Measurements from ENCODE around the gene BABAM2. TPM values are rescaled to one million over a fixed set of nuclear protein-coding genes. Genes with fewer than 3 reads are reported as not detected.

Gene BABAM2
- total RNA-seq, 2 experiments from 2014 or later: 19.7 to 33.2 TPM

DNA sequence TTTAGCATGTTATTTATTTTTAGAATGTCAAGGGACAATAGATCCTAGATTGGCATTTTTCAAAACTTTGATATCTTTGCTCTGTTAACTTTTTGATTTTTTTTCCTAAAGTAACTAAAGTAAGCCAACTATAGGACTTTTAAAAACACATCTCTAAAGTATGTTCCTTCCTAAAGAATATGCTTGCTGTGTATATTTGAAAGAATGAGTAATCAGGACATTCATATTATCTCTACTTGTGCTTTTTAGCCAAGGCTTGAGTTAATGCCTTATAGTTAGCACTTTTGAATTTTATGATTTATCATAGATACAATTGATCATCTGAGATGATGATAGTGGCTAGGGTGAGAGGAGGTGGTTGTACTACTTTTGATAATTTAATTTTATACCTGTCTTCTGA is 93.6 kb downstream of the BABAM2 start:
- H3K27ac ChIP-seq (ENCODE audit: low read depth, low read length, poor library complexity, severe bottlenecking): no peak overlapping the region
- TF ChIP-seq EZH2phosphoT487 (IDR thresholded peaks at IDR 0.05; ENCODE audit: borderline replicate concordance, low read depth, low read length): no peak
- TF ChIP-seq, protein P1, sequence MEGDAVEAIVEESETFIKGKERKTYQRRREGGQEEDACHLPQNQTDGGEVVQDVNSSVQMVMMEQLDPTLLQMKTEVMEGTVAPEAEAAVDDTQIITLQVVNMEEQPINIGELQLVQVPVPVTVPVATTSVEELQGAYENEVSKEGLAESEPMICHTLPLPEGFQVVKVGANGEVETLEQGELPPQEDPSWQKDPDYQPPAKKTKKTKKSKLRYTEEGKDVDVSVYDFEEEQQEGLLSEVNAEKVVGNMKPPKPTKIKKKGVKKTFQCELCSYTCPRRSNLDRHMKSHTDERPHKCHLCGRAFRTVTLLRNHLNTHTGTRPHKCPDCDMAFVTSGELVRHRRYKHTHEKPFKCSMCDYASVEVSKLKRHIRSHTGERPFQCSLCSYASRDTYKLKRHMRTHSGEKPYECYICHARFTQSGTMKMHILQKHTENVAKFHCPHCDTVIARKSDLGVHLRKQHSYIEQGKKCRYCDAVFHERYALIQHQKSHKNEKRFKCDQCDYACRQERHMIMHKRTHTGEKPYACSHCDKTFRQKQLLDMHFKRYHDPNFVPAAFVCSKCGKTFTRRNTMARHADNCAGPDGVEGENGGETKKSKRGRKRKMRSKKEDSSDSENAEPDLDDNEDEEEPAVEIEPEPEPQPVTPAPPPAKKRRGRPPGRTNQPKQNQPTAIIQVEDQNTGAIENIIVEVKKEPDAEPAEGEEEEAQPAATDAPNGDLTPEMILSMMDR (conservative IDR thresholded peaks at IDR 0.05; ENCODE audit: low read length): no peak
- DNase-seq (ENCODE audit: low spot score): no peak
- no peaks in the 10 kb centered on the region for H3K79me2 ChIP-seq (ENCODE audit: insufficient read depth, low read depth, low read length)
- H4K20me1 ChIP-seq (ENCODE audit: insufficient read depth, low read length): no peaks in the 10 kb centered on the region
- H3K36me3 ChIP-seq (ENCODE audit: insufficient read depth, low read length): no peaks in the 10 kb centered on the region
- no TSS peak for BruUV-seq (replicated peaks)
- no peak overlapping the region for H2AFZ ChIP-seq (ENCODE audit: low read length)
- no peak overlapping the region for H3K4me3 ChIP-seq (ENCODE audit: low read depth, low read length, poor library complexity, severe bottlenecking)
- CTCF ChIA-PET (ENCODE audit: unreplicated experiment): no interaction called here
- H3K4me2 ChIP-seq (ENCODE audit: low read length): no peak overlapping the region
- no peaks in the 10 kb centered on the region for H3K4me1 ChIP-seq (ENCODE audit: insufficient read depth, low read length, poor library complexity, severe bottlenecking)
- H3K9me3 ChIP-seq (ENCODE audit: low read length): peaks cover 5% of the 10 kb centered on the region; the same call in 1 of the 2 replicates
- intact Hi-C loops (cut with micrococcal nuclease; ENCODE audit: unreplicated experiment): no loop called here
- POLR2A ChIA-PET: no interaction called here
- H3K9me2 ChIP-seq (ENCODE audit: insufficient read depth, low read length): no peaks in the 10 kb centered on the region

DNA sequence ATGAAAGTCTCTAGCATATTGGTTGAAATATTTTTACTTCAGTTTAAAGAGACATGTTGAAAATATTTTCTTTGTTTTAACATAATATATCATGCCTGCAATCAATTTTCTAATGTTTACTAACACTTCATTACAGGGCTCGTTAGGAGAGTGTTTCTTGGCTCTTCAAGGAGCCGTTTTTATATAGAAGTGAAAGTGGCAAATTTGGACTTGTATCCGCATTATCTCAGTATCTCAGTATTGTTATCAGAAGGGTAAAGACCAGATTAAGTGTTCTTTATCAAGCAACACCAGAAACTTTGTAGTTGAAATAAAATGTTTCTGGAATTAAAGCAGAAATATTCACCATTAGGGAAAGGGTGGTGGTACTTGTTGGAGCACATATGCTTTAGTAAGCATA is 97.8 kb downstream of the BABAM2 start:
- CTCF ChIA-PET (ENCODE audit: unreplicated experiment): no interaction called here
- no peak overlapping the region for H3K27ac ChIP-seq (ENCODE audit: low read depth, low read length, poor library complexity, severe bottlenecking)
- BruUV-seq (replicated peaks): no TSS peak
- H3K36me3 ChIP-seq (ENCODE audit: insufficient read depth, low read length): no peaks in the 10 kb centered on the region
- H3K4me1 ChIP-seq (ENCODE audit: insufficient read depth, low read length, poor library complexity, severe bottlenecking): no peaks in the 10 kb centered on the region
- H3K9me3 ChIP-seq (ENCODE audit: low read length): peaks cover 5% of the 10 kb centered on the region; the same call in 1 of the 2 replicates
- TF ChIP-seq EZH2phosphoT487 (IDR thresholded peaks at IDR 0.05; ENCODE audit: borderline replicate concordance, low read depth, low read length): no peak
- TF ChIP-seq, protein P1 (conservative IDR thresholded peaks at IDR 0.05; ENCODE audit: low read length): no peak
- H3K9me2 ChIP-seq (ENCODE audit: insufficient read depth, low read length): no peaks in the 10 kb centered on the region
- H3K79me2 ChIP-seq (ENCODE audit: insufficient read depth, low read depth, low read length): no peaks in the 10 kb centered on the region
- H2AFZ ChIP-seq (ENCODE audit: low read length): no peak overlapping the region
- H4K20me1 ChIP-seq (ENCODE audit: insufficient read depth, low read length): no peaks in the 10 kb centered on the region
- DNase-seq (ENCODE audit: low spot score): no peak
- H3K4me3 ChIP-seq (ENCODE audit: low read depth, low read length, poor library complexity, severe bottlenecking): no peak overlapping the region
- intact Hi-C loops (cut with micrococcal nuclease; ENCODE audit: unreplicated experiment): no loop called here
- POLR2A ChIA-PET: no interaction called here
- H3K4me2 ChIP-seq (ENCODE audit: low read length): no peak overlapping the region

DNA sequence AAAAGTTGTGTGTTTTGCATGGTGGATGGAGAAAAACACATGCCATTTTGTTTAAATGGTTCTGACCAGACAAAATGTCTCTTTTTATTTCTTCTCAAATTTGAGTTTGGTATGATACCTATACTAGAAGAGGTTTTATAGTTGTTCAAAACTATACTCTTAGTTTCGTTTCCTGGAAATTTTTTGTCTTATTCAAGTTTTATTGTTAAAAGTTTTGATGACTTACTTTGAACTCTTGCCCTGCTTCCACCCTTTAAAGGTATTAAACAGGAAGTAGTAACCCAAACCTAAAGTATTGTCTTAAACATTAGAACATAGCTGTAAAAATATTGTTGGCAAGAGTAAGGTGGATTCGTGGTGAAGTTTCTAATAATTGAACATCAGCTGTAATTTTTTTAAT is 98.2 kb downstream of the BABAM2 start:
- ChIA-PET CTCF (ENCODE audit: unreplicated experiment) (no interaction called here), POLR2A (no interaction called here)
- BruUV-seq (replicated peaks): no TSS peak
- no peak for DNase-seq (ENCODE audit: low spot score)
- intact Hi-C loops (cut with micrococcal nuclease; ENCODE audit: unreplicated experiment): no loop called here
- Histone ChIP-seq H3K79me2 (ENCODE audit: insufficient read depth, low read depth, low read length) (no peaks in the 10 kb centered on the region), H3K4me2 (ENCODE audit: low read length) (no peak overlapping the region), H3K36me3 (ENCODE audit: insufficient read depth, low read length) (no peaks in the 10 kb centered on the region), H4K20me1 (ENCODE audit: insufficient read depth, low read length) (no peaks in the 10 kb centered on the region), H2AFZ (ENCODE audit: low read length) (no peak overlapping the region), H3K27ac (ENCODE audit: low read depth, low read length, poor library complexity, severe bottlenecking) (no peak overlapping the region), H3K4me1 (ENCODE audit: insufficient read depth, low read length, poor library complexity, severe bottlenecking) (no peaks in the 10 kb centered on the region), H3K9me3 (ENCODE audit: low read length) (peaks cover 1% of the 10 kb centered on the region; the same call in 1 of the 2 replicates), H3K9me2 (ENCODE audit: insufficient read depth, low read length) (no peaks in the 10 kb centered on the region), H3K4me3 (ENCODE audit: low read depth, low read length, poor library complexity, severe bottlenecking) (no peak overlapping the region)
- TF ChIP-seq EZH2phosphoT487 (IDR thresholded peaks at IDR 0.05; ENCODE audit: borderline replicate concordance, low read depth, low read length): no peak
- TF ChIP-seq, protein P1 (conservative IDR thresholded peaks at IDR 0.05; ENCODE audit: low read length): no peak
